WTC11 (cell line): ENCODE data around the gene TMEM135. TPM values are rescaled to one million over a fixed set of nuclear protein-coding genes. Genes with fewer than 3 reads are reported as not detected.

Experiments used
- ATAC-seq: fragments of 200-7000 bp; cut with Tn5 transposase; 2 replicates; pipeline ENCODE4 v1.10.0; 2021; ENCODE audit warnings: mild to moderate bottlenecking, moderate library complexity
- CTCF ChIA-PET: fragments of 300-600 bp; sonication (Branson Sonifier 250); formaldehyde crosslinking; loops from one replicate; lab custom pipeline; 2021; ENCODE audit warnings: antibody characterized with exemption; lab: Charles Lee
- POLR2A ChIA-PET: fragments of 350-600 bp; sonication (Branson Sonifier 250); formaldehyde crosslinking; loops from one replicate; lab custom pipeline; 2021; ENCODE audit warnings: antibody characterized with exemption; lab: Charles Lee
- DNase-seq: peaks from one replicate; pipeline ENCODE4 v3.0.0; 2021; ENCODE audit warnings: low spot score
- H3K27ac Mint-ChIP-seq: 2 replicates; pipeline ENCODE4 v1.8.0; 2021; ENCODE audit warnings: mixed read lengths
- H3K27me3 Mint-ChIP-seq: 2 replicates; pipeline ENCODE4 v1.8.0; 2021; ENCODE audit warnings: low read depth, mild to moderate bottlenecking, moderate library complexity, mixed read lengths
- H3K36me3 Mint-ChIP-seq: 2 replicates; pipeline ENCODE4 v1.8.0; 2021; ENCODE audit warnings: mixed read lengths
- H3K4me1 Mint-ChIP-seq: 2 replicates; pipeline ENCODE4 v1.8.0; 2022; ENCODE audit warnings: mixed read lengths
- H3K4me3 Mint-ChIP-seq: 2 replicates; pipeline ENCODE4 v1.8.0; 2021; ENCODE audit warnings: mild to moderate bottlenecking, moderate library complexity, mixed read lengths
- H3K9me3 Mint-ChIP-seq: 2 replicates; pipeline ENCODE4 v1.8.0; 2021; ENCODE audit warnings: mixed read lengths
- AFF4 ChIP-seq: sonication (generic); formaldehyde crosslinking; IDR thresholded peaks from 2 replicates; pipeline ENCODE4 v1.8.1; 2023; ENCODE audit warnings: mild to moderate bottlenecking, missing genetic modification reagents, borderline replicate concordance
- CREB1 ChIP-seq: sonication (generic); formaldehyde crosslinking; IDR thresholded peaks from 2 replicates; pipeline ENCODE4 v1.8.0; 2023; ENCODE audit warnings: mild to moderate bottlenecking, missing genetic modification reagents
- EMX1 ChIP-seq: fragments of 250-450 bp; sonication (Bioruptor Pico); IDR thresholded peaks from 2 replicates; pipeline ENCODE4 v1.8.0; 2021; ENCODE audit warnings: mild to moderate bottlenecking
- HMGA2 ChIP-seq: fragments of 250-450 bp; sonication (Bioruptor Pico); IDR thresholded peaks from 2 replicates; pipeline ENCODE4 v1.4.0; 2021; ENCODE audit warnings: mild to moderate bottlenecking, moderate library complexity
- IRF2 ChIP-seq: sonication (generic); formaldehyde crosslinking; IDR thresholded peaks from 2 replicates; pipeline ENCODE4 v1.8.0; 2022; ENCODE audit warnings: low read depth, missing genetic modification reagents, borderline replicate concordance
- MAX ChIP-seq: sonication (generic); formaldehyde crosslinking; IDR thresholded peaks from 2 replicates; pipeline ENCODE4 v1.8.0; 2022; ENCODE audit warnings: mild to moderate bottlenecking, missing genetic modification reagents
- MLX ChIP-seq: sonication (generic); formaldehyde crosslinking; IDR thresholded peaks from 2 replicates; pipeline ENCODE4 v1.8.1; 2023; ENCODE audit warnings: mild to moderate bottlenecking, missing genetic modification reagents, moderate library complexity
- NFE2L1 ChIP-seq: sonication (generic); formaldehyde crosslinking; IDR thresholded peaks from 2 replicates; pipeline ENCODE4 v1.8.1; 2023; ENCODE audit warnings: missing genetic modification reagents
- NR2C2 ChIP-seq: sonication (generic); formaldehyde crosslinking; IDR thresholded peaks from 2 replicates; pipeline ENCODE4 v1.8.0; 2022; ENCODE audit warnings: mild to moderate bottlenecking, missing genetic modification reagents
- PRDM15 ChIP-seq: sonication (generic); formaldehyde crosslinking; IDR thresholded peaks from 2 replicates; pipeline ENCODE4 v1.8.0; 2022; ENCODE audit warnings: missing genetic modification reagents
- RORB ChIP-seq: fragments of 250-450 bp; sonication (Bioruptor Pico); IDR thresholded peaks from 2 replicates; pipeline ENCODE4 v1.9.0; 2021; ENCODE audit warnings: mild to moderate bottlenecking
- SMAD3 ChIP-seq: sonication (generic); formaldehyde crosslinking; IDR thresholded peaks from 2 replicates; pipeline ENCODE4 v1.8.0; 2022; ENCODE audit warnings: missing genetic modification reagents, mild to moderate bottlenecking, borderline replicate concordance
- SMAD4 ChIP-seq: sonication (generic); formaldehyde crosslinking; IDR thresholded peaks from 2 replicates; pipeline ENCODE4 v1.8.0; 2022; ENCODE audit warnings: mild to moderate bottlenecking, missing genetic modification reagents
- SP1 ChIP-seq: sonication (generic); formaldehyde crosslinking; conservative IDR thresholded peaks from 2 replicates; pipeline ENCODE4 v1.8.1; 2022; ENCODE audit warnings: missing genetic modification reagents
- TEAD1 ChIP-seq: sonication (generic); formaldehyde crosslinking; IDR thresholded peaks from 2 replicates; pipeline ENCODE4 v1.8.0; 2022; ENCODE audit warnings: mild to moderate bottlenecking, missing genetic modification reagents
- ZBTB21 ChIP-seq: sonication (generic); formaldehyde crosslinking; IDR thresholded peaks from 2 replicates; pipeline ENCODE4 v1.8.1; 2023; ENCODE audit warnings: mild to moderate bottlenecking, missing genetic modification reagents, borderline replicate concordance
- ZNF263 ChIP-seq: sonication (generic); formaldehyde crosslinking; IDR thresholded peaks from 2 replicates; pipeline ENCODE4 v1.8.1; 2022; ENCODE audit warnings: low read depth, mild to moderate bottlenecking, moderate library complexity, missing genetic modification reagents
- ZNF281 ChIP-seq: sonication (generic); formaldehyde crosslinking; IDR thresholded peaks from 2 replicates; pipeline ENCODE4 v1.8.0; 2023; ENCODE audit warnings: mild to moderate bottlenecking, missing genetic modification reagents
- ZNF317 ChIP-seq: sonication (generic); formaldehyde crosslinking; IDR thresholded peaks from 2 replicates; pipeline ENCODE4 v1.8.1; 2023; ENCODE audit warnings: low read depth, mild to moderate bottlenecking, moderate library complexity, missing genetic modification reagents, borderline replicate concordance
- ZNF416 ChIP-seq: fragments of 250-450 bp; sonication (Bioruptor Pico); IDR thresholded peaks from 2 replicates; pipeline ENCODE4 v1.9.0; 2021; ENCODE audit warnings: mild to moderate bottlenecking, inconsistent platforms
- ZNF423 ChIP-seq: fragments of 250-450 bp; sonication (Bioruptor Pico); IDR thresholded peaks from 2 replicates; pipeline ENCODE4 v2.1.2; 2022; ENCODE audit warnings: mild to moderate bottlenecking, moderate library complexity
- total RNA-seq: library from RNA; stranded (reverse); gene quantifications from 3 replicates; pipeline ENCODE4 v1.2.3, GENCODE V29; 2021

Gene TMEM135
- total RNA-seq, 1 experiment from 2014 or later: 35.8 TPM

- DNase-seq: no peak
- TF ChIP-seq MLX (CRISPR knock-in tag) (no peak), ZBTB21 (no peak), HMGA2 (CRISPR knock-in tag) (no peak), ZNF281 (CRISPR knock-in tag) (no peak), TEAD1 (CRISPR knock-in tag) (no peak), PRDM15 (CRISPR knock-in tag) (no peak), SP1 (CRISPR knock-in tag) (no peak), ZNF263 (CRISPR knock-in tag) (no peak), NFE2L1 (CRISPR knock-in tag) (no peak)
- H3K9me3 Mint-ChIP-seq: peaks cover 20% of the 10 kb centered on the region
- CTCF ChIA-PET: no interaction called here
- H3K27ac Mint-ChIP-seq: no peak overlapping the region
- POLR2A ChIA-PET: no interaction called here
- H3K4me1 Mint-ChIP-seq: peaks cover 3% of the 10 kb centered on the region
- H3K4me3 Mint-ChIP-seq: no peak overlapping the region
- no peak for ATAC-seq
- H3K36me3 Mint-ChIP-seq: peaks cover 18% of the 10 kb centered on the region
- H3K27me3 Mint-ChIP-seq: no peaks in the 10 kb centered on the region
Observed at GRCh38 chr11:87181143-87181542, 143.4 kb downstream of the TMEM135 start.

GRCh38 chr11:87185228-87185627 is 147.5 kb downstream of the TMEM135 start:
- DNase-seq: no peak
- no peak for ATAC-seq
- Mint-ChIP-seq H3K4me1 (no peaks in the 10 kb centered on the region), H3K9me3 (no peaks in the 10 kb centered on the region), H3K27me3 (no peaks in the 10 kb centered on the region), H3K4me3 (no peak overlapping the region), H3K36me3 (no peaks in the 10 kb centered on the region), H3K27ac (no peak overlapping the region)
- CTCF ChIA-PET: no interaction called here
- POLR2A ChIA-PET: no interaction called here
- TF ChIP-seq NR2C2 (CRISPR knock-in tag) (no peak), IRF2 (CRISPR knock-in tag) (no peak), CREB1 (CRISPR knock-in tag) (no peak), AFF4 (no peak), PRDM15 (CRISPR knock-in tag) (no peak), ZNF317 (CRISPR knock-in tag) (no peak), EMX1 (CRISPR knock-in tag) (no peak), ZNF423 (CRISPR knock-in tag) (no peak), ZNF416 (CRISPR knock-in tag) (no peak), SMAD3 (no peak), RORB (CRISPR knock-in tag) (no peak), MAX (CRISPR knock-in tag) (no peak), SMAD4 (CRISPR knock-in tag) (no peak)
